DND-41 (cell line): ENCODE measurements around the gene SLC17A7.

Source experiments
- EZH2 ChIP-seq: IDR thresholded peaks from 3 replicates; pipeline ENCODE4 v1.6.1; 2012; ENCODE audit warnings: borderline replicate concordance, low read depth, mild to moderate bottlenecking, moderate library complexity, low read length, inconsistent platforms; ENCODE audit not compliant: severe bottlenecking
- TF ChIP-seq, protein P1 (sequence below): IDR thresholded peaks from 2 replicates; pipeline ENCODE4 v1.5.1; 2012; ENCODE audit warnings: borderline replicate concordance, low read length, moderate library complexity, mild to moderate bottlenecking; ENCODE audit not compliant: poor library complexity, severe bottlenecking; ENCODE audit errors: extremely low read depth

GRCh38 chr19:49438261-49438660 lies 3.1 kb downstream of the SLC17A7 start:
- TF ChIP-seq EZH2 = no peak
- TF ChIP-seq, protein P1, sequence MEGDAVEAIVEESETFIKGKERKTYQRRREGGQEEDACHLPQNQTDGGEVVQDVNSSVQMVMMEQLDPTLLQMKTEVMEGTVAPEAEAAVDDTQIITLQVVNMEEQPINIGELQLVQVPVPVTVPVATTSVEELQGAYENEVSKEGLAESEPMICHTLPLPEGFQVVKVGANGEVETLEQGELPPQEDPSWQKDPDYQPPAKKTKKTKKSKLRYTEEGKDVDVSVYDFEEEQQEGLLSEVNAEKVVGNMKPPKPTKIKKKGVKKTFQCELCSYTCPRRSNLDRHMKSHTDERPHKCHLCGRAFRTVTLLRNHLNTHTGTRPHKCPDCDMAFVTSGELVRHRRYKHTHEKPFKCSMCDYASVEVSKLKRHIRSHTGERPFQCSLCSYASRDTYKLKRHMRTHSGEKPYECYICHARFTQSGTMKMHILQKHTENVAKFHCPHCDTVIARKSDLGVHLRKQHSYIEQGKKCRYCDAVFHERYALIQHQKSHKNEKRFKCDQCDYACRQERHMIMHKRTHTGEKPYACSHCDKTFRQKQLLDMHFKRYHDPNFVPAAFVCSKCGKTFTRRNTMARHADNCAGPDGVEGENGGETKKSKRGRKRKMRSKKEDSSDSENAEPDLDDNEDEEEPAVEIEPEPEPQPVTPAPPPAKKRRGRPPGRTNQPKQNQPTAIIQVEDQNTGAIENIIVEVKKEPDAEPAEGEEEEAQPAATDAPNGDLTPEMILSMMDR = no peak
